Forelimb muscle (tissue), 1 donor: ENCODE measurements around the gene VAV2. TPM values are rescaled to one million over a fixed set of nuclear protein-coding genes. Genes with fewer than 3 reads are reported as not detected.
"Not testable (repeated sequence)": the region's sequence is repeated elsewhere in the genome, so short reads cannot be mapped to it uniquely, and the experiment has no call there.

Experiments
- DNase-seq: peaks from one replicate; pipeline ENCODE4 v3.0.0-alpha.2; 2013; ENCODE audit warnings: low read depth
- polyA plus RNA-seq: library from polyadenylated mRNA; unstranded; fragments of 120-200 nt; gene quantifications from one replicate; pipeline ENCODE4 v1.2.1, GENCODE V29; 2013; ENCODE audit not compliant: insufficient read length

The VAV2 gene
- polyA plus RNA-seq, 1 donor: 13.5 TPM

GRCh38 chr9:133969681-133970580, 22.2 kb downstream of the VAV2 start:
- no peak for DNase-seq

- no peak for DNase-seq
Measured at GRCh38 chr9:133968966-133969617, 23.0 kb downstream of the VAV2 start.

DNA sequence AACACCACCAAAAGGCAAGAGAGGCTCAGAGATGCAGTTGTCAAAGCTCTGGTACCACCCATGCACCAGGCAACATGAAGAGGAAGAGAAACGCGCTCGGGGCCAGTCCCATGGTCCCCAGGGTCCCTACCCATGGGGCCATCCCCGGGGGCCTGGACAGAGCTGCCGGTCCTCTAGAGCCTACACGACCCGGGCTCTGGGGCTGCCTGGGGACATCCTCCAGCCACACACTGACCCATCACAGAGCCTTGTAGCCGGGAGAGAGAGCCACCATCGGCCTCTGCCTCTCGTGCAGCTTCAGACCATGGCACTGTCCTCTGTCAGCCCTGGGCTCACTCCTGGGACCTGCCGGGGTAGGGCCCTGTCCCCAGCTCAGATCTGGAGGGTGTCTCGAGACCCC, 23.7 kb downstream of the VAV2 start:
- DNase-seq: no peak

GRCh38 chr9:133967024-133967741, 24.9 kb downstream of the VAV2 start:
- no peak for DNase-seq

DNA sequence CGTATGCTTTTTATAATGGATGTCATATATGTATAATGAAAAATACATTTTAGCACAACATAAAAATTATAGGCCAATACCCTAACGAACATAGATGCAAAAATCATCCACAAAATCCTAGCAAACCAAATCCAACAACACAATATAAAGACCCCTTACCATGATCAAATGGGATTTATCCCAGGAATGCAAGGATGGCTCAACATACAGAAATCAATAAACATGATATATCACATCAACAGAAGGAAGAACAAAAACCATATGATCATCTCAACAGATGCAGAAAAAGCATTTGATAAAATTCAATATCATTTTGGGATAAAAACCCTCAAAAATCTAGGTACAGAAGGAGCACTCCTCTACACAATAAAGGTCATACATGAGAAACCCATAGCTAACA, 27.7 kb downstream of the VAV2 start:
- no peak for DNase-seq

DNA sequence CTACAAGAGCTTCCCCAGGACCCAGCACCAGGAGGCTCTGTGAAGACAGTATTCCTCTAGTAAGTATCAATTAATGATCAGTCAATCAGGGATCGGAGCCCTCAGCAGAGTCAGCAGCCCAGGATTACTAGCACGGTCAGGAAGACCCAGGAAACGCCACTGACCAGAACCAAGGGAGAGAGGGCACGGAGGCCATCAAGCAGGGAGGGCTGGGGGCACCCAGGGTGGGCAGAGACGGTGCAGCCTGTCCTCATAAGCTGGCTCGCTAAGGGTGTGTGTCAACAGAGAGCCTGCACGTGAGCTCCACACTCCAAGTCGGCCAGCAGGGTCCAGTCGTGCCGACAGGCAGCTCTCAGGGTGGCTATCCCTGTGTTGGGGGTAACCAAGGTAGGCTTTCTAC, 29.0 kb downstream of the VAV2 start:
- no peak for DNase-seq

DNA sequence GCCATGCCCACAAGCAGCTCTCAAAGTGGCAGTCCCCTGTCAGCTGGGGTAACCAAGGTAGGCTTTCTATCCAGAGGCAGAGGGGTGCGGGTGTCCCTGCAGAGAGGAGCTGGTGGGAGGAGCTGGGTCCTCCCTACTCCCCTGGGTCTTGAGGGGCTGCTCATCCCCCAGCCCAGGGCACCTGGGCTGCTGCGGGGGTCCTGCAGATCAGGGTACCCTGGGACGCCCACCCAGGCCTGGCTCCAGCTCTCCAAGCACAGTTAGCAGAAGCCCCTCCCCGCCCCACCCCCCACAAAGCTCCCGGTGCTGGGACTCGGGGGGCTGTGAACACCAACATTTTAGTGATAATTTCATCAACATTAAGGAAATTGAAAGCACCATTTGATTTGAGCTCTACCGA, 29.8 kb downstream of the VAV2 start:
- no peak for DNase-seq

DNA sequence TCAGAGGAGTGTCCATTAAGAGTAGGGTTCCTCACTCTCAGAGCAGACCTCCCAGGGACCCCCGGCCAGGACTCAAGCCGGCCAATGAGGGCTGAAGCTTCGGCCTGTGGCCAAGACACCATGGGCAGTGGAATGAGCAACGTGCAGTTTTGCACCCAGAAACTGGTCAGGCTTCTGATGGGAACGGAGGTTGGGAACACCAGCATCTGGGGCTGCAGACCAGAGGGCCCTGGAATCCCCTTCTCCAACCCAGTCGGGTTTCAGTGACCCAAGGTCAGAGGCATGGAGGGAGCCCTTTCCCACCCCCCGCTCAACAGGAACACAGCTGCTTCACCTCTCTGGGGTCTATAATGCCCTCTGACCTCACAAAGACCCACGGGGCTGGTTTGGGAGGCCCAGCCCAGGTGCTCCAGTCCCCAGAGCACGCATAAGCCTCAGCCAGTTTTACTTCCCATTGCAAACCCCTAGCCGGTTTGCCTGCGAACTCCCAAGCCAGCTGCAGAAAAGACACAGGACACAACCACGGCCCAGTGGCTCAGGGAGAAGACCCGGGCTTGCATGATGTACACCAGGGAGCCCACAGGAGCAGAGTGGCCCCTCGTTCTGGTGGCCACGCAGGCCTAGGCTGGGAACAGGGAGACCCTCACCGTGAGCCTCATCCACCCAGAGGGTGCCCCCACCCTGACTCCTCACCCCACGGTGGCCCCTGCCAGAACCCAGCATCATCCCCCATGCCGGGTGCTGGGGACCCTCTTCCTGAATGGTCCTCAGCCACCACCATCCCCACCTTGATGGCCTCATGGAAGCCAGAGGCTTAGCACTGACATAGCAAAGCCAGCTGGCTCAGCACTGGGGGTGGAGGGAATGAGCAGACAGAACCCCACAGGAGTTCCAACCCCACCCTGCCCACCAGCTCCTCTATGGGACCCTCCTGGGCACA, 30.6 kb downstream of the VAV2 start:
- no peak for DNase-seq

- no peak for DNase-seq
Measured at GRCh38 chr9:133960568-133961129, 31.5 kb downstream of the VAV2 start.

DNA sequence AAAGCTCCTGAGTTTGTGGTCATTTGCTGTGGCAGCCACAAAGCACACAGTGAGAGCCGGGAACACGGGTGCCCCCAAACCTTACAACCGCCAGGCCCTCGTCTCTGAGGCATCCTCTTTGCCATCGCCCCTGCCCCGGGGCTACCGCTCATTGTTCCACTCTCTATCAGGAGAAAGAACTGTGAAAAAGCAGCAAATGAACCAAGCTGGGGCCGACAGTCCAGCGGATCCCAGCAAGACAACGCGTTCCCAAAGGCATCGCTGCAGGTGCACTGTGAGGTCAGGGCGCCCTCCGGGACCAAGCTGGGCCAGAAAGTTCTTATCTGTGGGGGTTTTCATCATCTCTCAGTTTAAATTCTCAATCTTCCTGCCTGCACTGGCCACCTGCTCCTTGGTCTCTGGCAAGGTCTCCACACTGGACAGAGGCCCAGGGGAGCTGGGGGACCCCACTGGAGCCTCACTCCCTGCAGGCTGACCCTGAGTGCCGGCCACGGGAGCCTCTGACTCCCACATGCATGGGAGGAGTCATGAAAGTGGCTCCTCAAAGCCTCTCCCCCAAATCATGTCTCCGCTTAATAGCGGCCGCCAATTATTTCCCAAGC, 32.1 kb downstream of the VAV2 start:
- DNase-seq: no peak

DNA sequence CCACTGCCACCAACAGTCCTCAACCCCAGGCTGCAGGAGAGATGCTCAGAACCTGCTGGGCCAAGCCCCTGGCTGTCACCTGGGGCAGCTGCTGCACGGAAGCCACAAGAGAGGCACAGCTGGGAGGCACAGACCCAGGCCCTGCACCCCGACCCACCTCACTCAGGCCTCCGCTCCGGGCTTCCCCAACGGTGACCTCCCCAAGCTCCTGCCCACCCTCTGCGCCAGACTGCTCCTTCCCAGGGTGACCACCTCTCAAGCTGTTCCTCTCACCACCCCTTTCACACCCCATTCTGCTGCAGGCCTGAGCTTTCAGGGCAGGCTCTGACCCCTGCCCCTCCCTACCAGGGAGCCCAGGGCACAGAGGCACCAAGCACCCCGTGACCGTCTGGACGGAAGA, 33.0 kb downstream of the VAV2 start:
- no peak for DNase-seq

- no peak for DNase-seq
Measured at GRCh38 chr9:133958756-133959155, 33.4 kb downstream of the VAV2 start.

- not testable (repeated sequence) for DNase-seq
Measured at GRCh38 chr9:133957772-133958171, 34.4 kb downstream of the VAV2 start.

- DNase-seq: no peak
Measured at GRCh38 chr9:133957328-133957727, 34.8 kb downstream of the VAV2 start.

DNA sequence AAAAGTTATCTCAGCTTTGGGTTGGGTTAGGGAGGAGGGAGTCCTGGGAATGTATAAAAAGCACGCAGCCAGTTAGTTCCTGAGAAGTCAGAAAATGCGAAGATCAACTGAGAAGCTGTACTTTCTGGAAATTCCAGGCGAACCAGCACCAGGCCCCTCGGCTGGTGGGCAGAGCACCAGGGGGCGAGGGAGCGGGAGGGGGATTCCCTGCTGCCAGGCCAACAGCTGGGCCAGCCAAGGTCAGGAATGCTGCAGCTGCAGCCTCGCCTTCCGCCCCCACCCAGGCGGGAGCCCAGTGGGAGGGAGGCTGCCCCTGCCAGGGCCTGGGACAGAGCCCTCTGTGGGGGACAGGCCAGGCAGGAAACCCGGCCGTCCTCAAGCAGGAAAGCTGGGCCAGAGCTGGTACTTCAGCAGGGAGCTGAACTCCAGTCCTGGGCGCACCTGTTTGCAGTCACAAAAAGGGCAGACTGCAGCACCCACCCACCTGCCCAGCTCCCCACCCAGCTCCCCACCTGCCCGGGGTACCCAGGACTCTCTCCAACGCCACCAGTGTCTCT, 35.5 kb downstream of the VAV2 start:
- no peak for DNase-seq

- DNase-seq: no peak
Measured at GRCh38 chr9:133955821-133956411, 36.2 kb downstream of the VAV2 start.

DNA sequence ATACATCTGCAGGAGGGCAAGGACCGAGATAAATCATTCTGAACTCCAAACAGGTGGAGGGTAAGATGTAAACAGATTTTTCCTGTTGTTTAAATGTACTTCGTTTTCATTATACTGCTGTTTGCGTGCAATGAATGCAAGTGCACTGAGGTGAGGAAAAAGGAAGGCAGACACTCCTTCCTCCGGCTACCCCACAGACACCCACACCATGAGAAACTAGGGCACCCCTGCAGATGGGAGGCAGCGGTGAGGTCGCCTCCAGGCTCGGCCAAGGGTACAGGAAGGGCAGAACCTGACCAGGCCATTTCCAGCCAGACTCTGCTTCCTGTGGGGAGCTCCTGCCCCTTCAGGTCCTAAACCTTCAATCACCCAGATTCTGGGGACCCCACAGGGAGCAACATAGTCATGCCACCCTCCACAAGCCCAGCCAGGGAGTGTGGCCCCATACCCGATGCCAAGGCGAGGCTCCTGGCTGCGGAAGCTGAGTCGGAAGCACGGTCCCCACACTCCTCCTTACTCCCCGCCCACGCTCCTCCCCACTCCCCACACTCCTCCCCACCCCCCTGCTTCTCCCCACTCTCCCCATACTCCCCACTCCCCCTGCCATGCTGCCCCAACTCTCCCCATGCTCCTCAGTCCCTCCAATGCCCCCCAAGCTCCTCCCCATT, 37.1 kb downstream of the VAV2 start:
- DNase-seq: no peak

DNA sequence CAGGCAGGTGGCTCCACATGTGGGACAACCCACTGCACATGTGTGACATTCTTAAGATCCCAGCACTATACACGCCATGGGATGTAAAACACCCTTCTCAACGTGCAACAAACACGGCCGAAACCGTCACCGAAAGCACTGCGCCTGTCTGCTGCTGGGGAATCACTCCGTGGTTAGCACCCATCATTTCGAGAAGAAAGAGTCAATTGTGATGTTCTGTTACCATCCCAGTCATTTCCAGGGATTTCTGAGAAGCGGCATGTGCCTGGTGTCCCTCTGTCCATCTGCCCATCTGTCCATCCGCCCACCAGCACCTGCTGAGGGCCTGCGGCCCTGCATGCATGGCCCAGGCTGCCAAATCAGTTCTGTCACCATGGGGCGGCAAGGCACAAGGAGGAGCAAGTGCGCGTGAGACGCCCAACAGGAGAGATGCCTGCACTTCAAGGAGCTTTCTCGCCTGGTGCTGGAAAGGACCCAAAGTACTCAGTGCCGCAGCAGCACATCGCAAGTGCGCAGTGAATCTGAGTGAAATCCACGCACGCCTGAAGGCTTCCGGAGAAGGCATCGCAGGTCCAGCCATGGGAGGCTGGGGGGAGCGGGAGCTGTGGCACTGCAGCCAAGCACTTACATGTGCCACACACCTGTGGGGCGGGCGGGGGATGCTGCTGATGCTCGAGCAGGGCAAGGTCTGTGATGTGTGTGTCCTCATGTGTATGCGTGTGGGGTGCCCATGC, 38.0 kb downstream of the VAV2 start:
- no peak for DNase-seq

GRCh38 chr9:133953621-133953975, 38.5 kb downstream of the VAV2 start:
- no peak for DNase-seq
